HEK293 (cell line): ENCODE results near the gene TMEM8B.

ENCODE experiments used
- YY1 ChIP-seq: fragments of 450-650 bp; formaldehyde crosslinking; IDR thresholded peaks from 2 replicates; pipeline ENCODE4 v1.5.1; 2018; ENCODE audit warnings: missing biosample characterization, missing genetic modification characterization
- ZNF433 ChIP-seq: fragments of 450-650 bp; formaldehyde crosslinking; IDR thresholded peaks from 2 replicates; pipeline ENCODE4 v1.5.1; 2016; ENCODE audit warnings: missing biosample characterization, missing genetic modification characterization, low read depth
- ZNF549 ChIP-seq: fragments of 450-650 bp; IDR thresholded peaks from 2 replicates; pipeline ENCODE4 v1.5.1; 2018; ENCODE audit warnings: missing biosample characterization, missing genetic modification characterization, mild to moderate bottlenecking, inconsistent platforms, moderate library complexity
- TF ChIP-seq, protein P1 (sequence below): fragments of 450-650 bp; formaldehyde crosslinking; IDR thresholded peaks from 2 replicates; pipeline ENCODE4 v1.5.1; 2016; ENCODE audit warnings: missing biosample characterization, missing genetic modification characterization
- TF ChIP-seq, protein P2 (sequence below): fragments of 450-650 bp; formaldehyde crosslinking; IDR thresholded peaks from 2 replicates; pipeline ENCODE4 v1.5.1; 2016; ENCODE audit warnings: missing biosample characterization, missing genetic modification characterization
- TF ChIP-seq, protein P3 (sequence below): fragments of 450-650 bp; IDR thresholded peaks from 2 replicates; pipeline ENCODE4 v1.5.1; 2018; ENCODE audit warnings: missing biosample characterization, missing genetic modification characterization

DNA sequence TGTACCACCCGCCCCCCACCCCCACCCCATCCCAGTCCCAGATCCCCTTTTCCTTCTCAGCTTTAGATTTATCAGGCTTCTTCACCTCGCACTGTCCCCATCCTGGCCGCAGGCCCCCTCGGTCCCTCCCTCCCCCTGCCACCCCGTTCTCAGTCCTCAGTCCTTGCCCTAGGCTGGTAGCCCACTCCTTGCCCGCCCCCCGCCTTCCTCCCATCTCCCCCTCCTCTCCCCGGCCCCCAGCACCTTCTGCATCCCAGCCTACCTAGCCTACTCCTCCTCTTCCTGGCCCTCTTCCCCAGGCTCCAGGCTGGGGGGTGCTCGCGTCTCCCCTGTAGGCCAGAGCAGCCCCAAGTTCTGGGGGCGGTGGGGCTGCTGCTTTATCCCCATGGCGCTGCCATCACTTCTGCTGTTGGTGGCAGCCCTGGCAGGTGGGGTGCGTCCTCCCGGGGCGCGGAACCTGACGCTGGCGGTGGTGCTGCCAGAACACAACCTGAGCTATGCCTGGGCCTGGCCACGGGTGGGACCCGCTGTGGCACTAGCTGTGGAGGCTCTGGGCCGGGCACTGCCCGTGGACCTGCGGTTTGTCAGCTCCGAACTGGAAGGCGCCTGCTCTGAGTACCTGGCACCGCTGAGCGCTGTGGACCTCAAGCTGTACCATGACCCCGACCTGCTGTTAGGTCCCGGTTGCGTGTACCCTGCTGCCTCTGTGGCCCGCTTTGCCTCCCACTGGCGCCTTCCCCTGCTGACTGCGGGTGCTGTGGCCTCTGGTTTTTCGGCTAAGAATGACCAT is 36.8 kb upstream of the TMEM8B start:
- TF ChIP-seq, protein P1, sequence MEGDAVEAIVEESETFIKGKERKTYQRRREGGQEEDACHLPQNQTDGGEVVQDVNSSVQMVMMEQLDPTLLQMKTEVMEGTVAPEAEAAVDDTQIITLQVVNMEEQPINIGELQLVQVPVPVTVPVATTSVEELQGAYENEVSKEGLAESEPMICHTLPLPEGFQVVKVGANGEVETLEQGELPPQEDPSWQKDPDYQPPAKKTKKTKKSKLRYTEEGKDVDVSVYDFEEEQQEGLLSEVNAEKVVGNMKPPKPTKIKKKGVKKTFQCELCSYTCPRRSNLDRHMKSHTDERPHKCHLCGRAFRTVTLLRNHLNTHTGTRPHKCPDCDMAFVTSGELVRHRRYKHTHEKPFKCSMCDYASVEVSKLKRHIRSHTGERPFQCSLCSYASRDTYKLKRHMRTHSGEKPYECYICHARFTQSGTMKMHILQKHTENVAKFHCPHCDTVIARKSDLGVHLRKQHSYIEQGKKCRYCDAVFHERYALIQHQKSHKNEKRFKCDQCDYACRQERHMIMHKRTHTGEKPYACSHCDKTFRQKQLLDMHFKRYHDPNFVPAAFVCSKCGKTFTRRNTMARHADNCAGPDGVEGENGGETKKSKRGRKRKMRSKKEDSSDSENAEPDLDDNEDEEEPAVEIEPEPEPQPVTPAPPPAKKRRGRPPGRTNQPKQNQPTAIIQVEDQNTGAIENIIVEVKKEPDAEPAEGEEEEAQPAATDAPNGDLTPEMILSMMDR (tag by site-specific recombination): no peak
- TF ChIP-seq ZNF433: no peak
- no peak for TF ChIP-seq YY1 (tag by site-specific recombination)
- TF ChIP-seq, protein P2, sequence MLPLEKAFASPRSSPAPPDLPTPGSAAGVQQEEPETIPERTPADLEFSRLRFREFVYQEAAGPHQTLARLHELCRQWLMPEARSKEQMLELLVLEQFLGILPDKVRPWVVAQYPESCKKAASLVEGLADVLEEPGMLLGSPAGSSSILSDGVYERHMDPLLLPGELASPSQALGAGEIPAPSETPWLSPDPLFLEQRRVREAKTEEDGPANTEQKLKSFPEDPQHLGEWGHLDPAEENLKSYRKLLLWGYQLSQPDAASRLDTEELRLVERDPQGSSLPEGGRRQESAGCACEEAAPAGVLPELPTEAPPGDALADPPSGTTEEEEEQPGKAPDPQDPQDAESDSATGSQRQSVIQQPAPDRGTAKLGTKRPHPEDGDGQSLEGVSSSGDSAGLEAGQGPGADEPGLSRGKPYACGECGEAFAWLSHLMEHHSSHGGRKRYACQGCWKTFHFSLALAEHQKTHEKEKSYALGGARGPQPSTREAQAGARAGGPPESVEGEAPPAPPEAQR (tag by site-specific recombination): no peak
- TF ChIP-seq, protein P3, sequence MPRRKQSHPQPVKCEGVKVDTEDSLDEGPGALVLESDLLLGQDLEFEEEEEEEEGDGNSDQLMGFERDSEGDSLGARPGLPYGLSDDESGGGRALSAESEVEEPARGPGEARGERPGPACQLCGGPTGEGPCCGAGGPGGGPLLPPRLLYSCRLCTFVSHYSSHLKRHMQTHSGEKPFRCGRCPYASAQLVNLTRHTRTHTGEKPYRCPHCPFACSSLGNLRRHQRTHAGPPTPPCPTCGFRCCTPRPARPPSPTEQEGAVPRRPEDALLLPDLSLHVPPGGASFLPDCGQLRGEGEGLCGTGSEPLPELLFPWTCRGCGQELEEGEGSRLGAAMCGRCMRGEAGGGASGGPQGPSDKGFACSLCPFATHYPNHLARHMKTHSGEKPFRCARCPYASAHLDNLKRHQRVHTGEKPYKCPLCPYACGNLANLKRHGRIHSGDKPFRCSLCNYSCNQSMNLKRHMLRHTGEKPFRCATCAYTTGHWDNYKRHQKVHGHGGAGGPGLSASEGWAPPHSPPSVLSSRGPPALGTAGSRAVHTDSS (tag by site-specific recombination): no peak
- TF ChIP-seq ZNF549 (tag by site-specific recombination): no peak
